ENCODE results near the gene PIGR. TPM values are rescaled to one million over a fixed set of nuclear protein-coding genes. Genes with fewer than 3 reads are reported as not detected.

Gene PIGR
- total and polyA plus RNA-seq, 10 of the 15 experiments (the other 5 are each of a cell fraction or from before 2014, with no cell fraction given), result 0.96 to 7.6 (median 1.8) TPM

GRCh38 chr1:206923009-206923960 lies 23.0 kb downstream of the PIGR start (continued):
- TF ChIP-seq CTCF (IDR thresholded peaks at IDR 0.05 in 2 of 3, conservative IDR thresholded peaks at IDR 0.05 in 1 of 3; ENCODE audit: control insufficient read depth in 2 of 3, extremely low read depth in 1 of 3, insufficient read depth in 1 of 3, low read depth in 3 of 3, low read length in 3 of 3) (0 out of 6 replicates have a peak, but pooled peaks of 1 of the 3 experiments have one; percentile 12), MAX (IDR thresholded peaks at IDR 0.05; ENCODE audit: low read depth, low read length) (peak; percentile 90), ZBTB33 (IDR thresholded peaks at IDR 0.05) (no peak), ESRRA (IDR thresholded peaks at IDR 0.05; ENCODE audit: low read length) (no peak), USF1 (IDR thresholded peaks at IDR 0.05; ENCODE audit: borderline replicate concordance, extremely low read length, insufficient read depth, low read depth, low read length) (peak; percentile 58), ZNF274 (IDR thresholded peaks at IDR 0.05; ENCODE audit: insufficient read depth, insufficient read length) (no peak), NR2F1 (conservative IDR thresholded peaks at IDR 0.05) (peak; percentile 67), ZNF207 (IDR thresholded peaks at IDR 0.05; ENCODE audit: borderline replicate concordance) (peak; percentile 17; the same call in 1 of the 2 replicates), LARP7 (IDR thresholded peaks at IDR 0.05) (peak; percentile 42; the same call in 1 of the 2 replicates), RCOR1 (conservative IDR thresholded peaks at IDR 0.05; ENCODE audit: low read depth, low read length) (no peak), RELB (IDR thresholded peaks at IDR 0.05; ENCODE audit: low read depth) (peak; percentile 63), SPI1 (IDR thresholded peaks at IDR 0.05; ENCODE audit: borderline replicate concordance, insufficient read depth, low read depth, low read length) (peak; percentile 83), TARDBP (IDR thresholded peaks at IDR 0.05; ENCODE audit: borderline replicate concordance) (peak; percentile 73), TAF1 (IDR thresholded peaks at IDR 0.05; ENCODE audit: borderline replicate concordance, low read depth, low read length) (peak; percentile 73; the same call in 1 of the 2 replicates), ATF7 (IDR thresholded peaks at IDR 0.05; ENCODE audit: low read depth) (peak; percentile 63; the same call in 1 of the 2 replicates), YBX1 (IDR thresholded peaks at IDR 0.05) (peak; percentile 17; the same call in 1 of the 2 replicates), ZNF24 (IDR thresholded peaks at IDR 0.05) (0 out of 2 replicates have a peak, but pooled peaks have one; percentile 22), RAD51 (IDR thresholded peaks at IDR 0.05) (peak; percentile 83), BCL11A (IDR thresholded peaks at IDR 0.05; ENCODE audit: low read depth, low read length) (peak; percentile 46; the same call in 1 of the 2 replicates)
